T-helper 22 cell (primary cell): ENCODE results near the gene SAP25.
A peak's percentile ranks its signal among the peaks of the same experiment; 100 is the strongest.

Source experiments
- DNase-seq: peaks from one replicate; pipeline ENCODE4 v3.0.0-alpha.2; 2020; ENCODE audit warnings: low read depth

SAP25 gene

DNA sequence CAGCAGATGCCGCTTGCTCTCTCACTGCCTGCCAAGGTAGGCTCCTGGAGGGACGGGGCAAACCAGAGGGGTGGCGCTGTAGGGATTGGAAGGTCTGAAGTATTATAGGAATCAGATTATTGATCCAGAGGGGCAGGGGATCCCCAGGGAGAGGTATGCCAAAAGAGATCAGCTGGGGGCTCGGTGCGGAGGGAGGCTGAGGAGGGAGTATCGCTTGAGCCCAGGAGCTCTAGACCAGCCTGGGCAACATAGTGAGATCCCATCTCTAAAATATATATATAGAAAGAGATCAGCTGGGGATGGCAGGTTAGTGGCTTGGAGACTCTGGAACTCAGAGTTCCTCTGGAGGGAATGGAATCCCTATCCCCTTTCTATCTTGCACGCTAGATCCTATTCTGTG is 21.5 kb upstream of the SAP25 start:
- DNase-seq = no peak

DNA sequence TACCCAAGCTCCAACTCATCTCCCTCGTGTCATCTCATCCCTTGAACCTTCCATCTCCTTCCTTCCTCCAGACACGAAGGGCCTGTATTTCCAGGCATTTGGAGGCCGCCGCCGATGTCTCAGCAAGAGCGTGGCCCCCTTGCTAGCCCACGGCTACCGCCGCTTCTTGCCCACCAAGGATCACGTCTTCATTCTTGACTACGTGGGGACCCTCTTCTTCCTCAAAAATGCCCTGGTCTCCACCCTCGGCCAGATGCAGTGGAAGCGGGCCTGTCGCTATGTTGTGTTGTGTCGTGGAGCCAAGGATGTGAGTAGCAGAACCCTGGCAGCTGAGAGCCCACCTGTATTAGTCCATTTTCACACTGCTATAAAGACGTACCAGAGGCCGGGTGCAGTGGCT is 17.9 kb upstream of the SAP25 start:
- no peak for DNase-seq

DNA sequence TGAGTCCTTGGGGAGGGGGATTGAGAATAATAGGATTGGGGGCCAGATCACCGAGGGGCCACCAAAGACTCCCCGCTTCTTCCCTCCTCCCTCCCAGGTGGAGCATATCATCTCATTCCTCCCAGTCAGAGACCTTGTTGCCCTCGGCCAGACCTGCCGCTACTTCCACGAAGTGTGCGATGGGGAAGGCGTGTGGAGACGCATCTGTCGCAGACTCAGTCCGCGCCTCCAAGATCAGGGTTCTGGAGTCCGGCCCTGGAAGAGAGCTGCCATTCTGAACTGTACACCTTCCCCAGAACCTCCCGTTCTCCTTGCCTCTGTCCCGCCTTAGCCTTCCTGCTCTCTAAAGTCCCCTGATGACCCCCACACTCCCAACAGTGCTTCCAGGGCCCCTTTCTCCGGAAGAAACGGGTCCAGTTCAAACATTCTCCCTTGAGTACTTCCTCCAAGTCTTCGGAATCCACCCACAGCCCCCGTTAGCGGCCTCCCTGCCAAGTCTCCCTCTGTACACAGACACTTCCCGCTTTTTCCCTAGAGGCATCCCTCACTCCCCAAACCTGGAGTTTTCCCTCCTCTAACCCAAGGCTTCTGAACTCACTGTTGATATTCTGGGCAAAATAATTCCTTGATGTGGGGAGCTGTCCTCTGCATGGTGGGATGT is 16.5 kb upstream of the SAP25 start:
- no peak for DNase-seq

DNA sequence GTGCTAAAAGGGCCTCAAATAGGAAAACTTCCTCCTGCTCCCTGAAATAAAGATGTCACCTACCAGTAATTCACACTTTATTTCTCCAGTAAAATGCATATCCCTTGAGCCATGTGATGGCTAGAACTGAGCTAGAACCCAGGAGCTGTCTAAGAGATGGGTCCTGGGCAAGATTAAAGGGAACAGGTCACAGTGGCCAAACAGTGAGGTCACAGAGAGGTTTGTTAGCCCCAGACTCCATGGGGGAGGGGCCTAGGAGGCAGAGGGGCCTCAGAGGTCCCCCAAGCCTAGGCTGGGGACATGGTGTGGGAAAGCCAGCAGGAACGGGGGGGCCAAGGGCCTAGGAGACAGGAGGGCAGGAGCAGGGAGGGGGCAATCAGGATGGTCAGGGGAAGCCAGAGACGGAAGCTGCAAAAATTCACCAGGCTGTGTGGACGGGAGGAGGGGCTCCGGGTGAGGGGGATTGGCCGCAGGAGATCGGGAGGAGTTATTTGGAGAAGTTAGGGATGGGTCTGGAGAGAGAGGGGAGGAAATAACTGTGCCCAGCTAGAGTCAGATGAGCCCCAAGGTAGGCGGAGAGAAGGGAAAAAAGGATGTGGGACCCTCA is 15.7 kb upstream of the SAP25 start:
- DNase-seq = no peak

DNA sequence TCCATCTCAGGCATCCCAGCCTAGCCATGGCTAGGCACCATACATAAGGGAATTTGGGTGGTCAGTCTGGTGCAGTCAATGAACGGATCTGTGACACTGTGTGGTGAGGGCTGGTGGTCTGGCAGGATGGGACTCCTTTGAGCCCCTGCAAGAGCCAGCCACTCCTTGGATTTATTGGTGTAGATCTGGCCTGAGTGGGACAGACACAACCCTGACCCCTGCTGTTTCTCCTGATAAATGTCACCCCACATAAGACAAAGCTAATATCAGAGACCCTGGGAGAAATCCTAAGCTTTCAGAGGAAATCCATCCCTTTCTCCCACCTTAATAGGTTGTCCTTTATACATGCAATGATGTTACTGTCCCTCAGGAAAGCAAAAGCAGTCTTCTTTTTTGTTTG is 14.7 kb upstream of the SAP25 start:
- DNase-seq = no peak

DNA sequence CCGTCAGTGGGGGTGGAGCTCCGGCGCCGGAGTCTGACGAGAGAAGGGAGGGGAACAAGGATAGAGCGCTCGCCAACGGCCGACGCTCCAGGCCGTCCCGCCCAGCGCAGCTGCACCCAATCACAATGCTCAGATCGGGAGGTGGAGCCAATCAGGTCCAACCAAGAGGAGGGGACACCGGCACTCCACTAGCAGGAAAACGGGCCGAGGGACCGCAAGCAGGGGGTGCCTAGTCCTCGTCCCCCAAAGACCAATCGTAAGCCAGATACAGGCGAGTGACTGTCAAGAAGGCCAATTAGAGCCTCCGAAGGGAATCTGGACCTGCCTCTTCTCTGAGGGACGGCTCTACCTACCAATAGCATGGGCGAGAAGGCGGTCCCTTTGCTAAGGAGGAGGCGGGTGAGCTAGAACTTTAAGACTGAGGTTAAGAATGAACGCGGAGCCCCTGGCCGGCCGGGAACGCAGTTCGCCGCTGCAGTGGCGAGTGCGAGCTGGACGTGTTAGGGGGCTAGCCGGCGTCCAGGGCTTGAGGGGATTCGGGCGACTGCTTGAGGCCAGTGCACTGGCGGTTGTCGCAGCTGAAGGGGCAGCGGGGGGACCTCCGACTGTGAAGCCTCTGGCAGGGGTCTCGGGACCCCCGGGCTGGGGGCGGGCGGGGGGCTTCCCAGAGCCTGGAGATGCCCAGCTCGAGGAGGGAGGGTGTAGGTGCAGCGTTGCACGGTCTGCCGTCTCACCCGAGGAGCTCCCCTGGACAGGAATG is 12.7 kb upstream of the SAP25 start, which contains the start of gene FBXO24:
FBXO24 (plus strand) TSS at position 63 of the 760 bp plus-strand sequence; CDS start at position 361, 298 bp downstream.
- DNase-seq = peak; percentile 99

DNA sequence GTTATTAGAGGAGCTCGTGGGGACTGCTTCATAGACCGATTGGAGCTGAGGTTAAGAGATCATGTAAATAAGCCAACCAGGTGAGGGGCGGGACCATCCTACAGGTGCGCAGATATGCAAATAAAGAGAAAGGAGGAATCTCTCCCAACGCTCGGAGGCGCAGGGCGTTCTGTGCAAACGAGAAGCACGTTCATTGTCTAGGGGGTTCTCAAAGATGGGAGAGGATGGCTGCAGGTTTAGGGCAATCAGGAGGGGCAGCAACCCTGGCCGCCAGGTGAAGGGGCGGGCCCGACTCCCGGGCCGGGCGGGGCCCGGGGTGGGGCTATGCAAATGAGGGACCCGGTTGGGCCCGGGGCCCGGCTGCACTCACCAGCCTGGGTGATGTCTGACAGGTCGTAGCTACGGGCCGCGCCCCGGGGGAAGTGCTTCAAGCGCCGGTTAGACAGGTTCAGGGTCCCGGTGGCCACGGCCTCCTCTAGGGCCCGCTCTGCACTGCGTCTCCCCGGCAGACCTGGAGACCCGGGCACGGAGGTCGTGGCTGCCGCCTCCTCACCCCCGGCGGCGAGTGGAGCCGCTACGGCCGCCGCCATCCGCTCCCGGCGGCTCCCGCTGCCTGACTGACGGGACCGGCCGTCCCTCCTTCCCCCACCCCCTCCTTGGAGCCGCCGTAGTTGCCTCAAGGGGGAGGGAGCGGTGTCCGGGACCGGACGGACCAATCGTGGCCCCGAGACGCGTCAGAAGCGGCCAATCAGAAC is 12.0 kb upstream of the SAP25 start, which contains the start of gene LRCH4:
LRCH4 (minus strand) TSS at position 619 of the 755 bp plus-strand sequence; CDS start at position 590, 29 bp downstream.
- peak; percentile 56 for DNase-seq

DNA sequence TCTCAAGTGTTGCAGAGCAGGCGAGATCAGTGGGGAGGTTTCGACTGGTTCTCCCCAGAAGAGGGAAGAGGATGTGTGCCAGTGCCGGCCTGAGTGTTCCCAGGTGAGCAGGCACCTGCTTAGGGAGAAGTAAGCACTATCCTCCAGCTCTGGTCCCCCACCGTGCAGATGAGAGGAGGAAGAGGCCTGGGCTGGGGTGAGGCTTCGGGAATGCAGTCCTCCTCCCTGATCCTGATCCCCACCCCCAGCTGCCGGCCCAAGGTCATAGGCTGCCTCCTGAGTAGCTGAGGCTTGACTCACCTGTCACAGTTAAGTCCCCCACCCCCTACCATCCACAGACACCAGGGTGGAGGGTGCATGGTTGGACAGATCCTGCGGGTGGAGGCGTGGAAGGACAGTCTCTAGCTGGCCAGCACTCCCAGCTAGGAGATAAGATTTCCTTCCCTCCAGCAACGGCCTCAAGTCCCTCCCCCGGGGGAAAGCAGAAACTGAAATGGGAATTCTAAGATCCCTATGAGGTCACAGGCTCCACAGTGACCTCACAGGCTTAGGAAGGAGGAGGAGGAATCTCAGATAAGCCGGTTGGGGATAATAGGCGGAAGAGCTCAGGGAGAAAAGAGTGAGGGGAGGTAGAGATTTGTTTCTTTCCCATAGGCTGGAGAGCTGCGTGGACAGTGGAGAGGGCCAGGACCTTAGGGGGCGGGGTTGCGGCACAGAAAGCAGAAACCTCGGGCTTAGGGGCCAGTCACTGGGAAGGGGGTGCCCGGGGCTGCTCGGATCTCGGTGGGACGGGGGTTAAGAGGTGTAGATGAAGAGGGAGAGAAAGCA is 11.2 kb upstream of the SAP25 start:
- no peak for DNase-seq

DNA sequence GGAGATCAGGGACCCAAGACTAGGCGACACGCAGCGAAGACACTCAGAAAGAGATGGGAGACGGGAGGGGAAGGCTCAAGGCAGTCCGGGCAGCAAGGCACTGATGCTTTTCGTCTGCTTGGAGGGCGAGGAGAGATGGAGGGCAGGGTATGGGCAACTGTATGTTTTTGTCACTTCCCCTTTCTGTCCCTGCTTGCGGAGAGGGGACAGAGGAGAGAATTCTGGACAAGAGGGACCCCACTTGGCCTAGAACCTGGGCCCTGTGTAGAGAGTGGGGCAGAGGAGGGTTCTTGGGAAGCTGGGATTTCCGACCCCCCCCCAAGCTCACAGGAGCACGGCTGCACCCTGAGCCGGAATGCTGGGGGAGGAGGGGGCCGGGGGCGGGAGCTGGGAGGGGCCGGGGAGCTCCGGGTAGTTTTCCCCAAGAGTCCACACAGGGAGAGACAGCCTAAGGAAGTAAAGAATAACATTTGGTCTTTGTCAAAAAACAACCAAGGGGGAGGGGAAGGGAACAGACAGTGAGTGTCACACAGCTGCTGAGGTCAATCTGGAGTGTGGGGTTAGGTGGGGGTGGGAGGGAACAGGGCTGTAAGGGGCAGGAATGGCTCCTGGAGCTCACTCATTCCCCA is 10.5 kb upstream of the SAP25 start:
- DNase-seq = no peak

DNA sequence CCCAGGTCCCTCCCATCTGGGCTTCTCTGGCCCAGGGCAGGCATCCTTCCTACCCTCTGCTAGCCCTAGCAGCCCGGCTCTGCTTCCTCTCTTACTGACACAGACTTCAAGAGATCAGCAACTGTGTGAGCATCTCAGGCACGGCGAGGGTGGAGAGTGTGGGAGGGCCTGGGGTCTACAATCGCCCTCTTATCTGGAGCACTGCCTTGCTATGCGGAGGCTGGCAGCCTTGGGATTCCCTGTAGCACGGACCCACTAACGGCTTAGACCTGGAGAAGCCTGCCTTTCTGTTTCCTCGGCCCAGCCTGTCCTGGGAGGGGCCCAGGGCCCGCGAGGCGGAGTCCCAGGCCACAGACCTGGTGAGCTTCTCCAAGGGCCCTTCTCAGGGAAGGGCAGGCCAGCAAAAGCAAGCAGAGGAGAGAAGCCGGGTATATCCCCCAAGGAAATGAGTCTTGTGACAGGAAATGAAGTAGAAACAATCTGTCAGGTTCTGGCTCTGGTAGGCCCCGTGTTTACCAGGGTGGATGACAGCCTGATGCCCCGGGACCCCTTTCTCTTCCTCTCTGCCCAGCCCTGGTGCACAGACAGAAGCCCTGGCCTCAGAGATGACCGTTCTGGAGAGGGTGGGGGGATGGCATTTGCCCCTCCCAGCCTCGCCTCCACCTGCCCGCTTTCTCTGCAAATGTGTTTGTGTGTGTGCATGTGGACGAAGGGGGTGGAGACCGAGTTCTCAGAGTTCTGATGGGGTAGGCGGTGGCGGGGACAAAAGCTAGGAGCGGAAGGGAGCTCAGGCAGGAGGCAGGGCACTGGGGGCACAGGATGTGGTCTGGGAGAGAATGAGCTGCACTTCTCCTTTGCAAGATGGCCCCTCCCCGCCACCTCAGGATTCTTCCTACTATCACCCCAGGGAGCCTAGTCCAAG is 9.7 kb upstream of the SAP25 start:
- peak; percentile 46 for DNase-seq

DNA sequence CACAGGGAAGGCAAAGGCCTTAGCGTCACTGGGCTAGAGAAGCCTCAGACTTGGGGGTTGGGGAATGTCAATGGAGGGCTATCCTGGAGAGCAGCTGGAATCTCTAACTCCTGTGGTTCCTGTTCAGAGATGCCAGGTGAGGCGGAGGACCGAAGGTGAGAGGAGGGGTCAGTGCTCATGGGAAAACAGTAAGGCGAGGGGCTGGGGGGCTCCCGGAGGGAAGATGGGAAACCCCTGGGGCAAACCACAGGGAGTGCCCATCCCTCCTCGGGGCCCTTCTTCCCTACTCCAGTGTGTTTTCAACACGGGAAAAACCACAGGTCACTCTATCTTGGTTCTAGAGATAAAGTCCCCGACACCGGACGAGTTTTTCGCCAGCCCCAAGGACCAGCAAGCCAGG is 8.9 kb upstream of the SAP25 start:
- no peak for DNase-seq

DNA sequence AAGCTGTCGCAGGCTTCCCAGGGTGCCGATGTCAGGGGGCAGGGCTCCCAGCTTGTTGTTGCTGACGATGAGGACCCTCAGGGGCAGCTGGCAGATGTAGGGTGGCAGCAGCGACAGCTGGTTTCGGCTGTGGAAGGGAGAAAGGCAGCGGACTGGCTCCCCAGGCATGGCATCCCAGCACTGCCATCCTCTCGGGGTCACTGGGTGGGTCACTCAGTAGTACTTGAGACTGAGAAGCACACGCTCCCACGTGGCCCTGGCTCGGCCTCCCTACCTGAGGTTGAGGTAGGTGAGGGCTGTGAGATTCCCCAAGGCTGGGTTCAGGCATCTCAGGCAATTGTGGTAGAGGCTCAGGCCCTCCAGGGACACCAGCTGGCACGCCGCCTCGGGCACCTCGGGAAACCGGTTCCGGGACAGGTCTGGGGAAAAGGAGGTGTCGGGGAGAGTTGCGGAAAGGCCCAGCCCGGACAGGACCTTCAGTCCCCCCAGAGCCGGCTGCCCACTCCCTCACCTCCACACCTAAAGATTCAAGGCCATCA is 8.4 kb upstream of the SAP25 start:
- DNase-seq = no peak

DNA sequence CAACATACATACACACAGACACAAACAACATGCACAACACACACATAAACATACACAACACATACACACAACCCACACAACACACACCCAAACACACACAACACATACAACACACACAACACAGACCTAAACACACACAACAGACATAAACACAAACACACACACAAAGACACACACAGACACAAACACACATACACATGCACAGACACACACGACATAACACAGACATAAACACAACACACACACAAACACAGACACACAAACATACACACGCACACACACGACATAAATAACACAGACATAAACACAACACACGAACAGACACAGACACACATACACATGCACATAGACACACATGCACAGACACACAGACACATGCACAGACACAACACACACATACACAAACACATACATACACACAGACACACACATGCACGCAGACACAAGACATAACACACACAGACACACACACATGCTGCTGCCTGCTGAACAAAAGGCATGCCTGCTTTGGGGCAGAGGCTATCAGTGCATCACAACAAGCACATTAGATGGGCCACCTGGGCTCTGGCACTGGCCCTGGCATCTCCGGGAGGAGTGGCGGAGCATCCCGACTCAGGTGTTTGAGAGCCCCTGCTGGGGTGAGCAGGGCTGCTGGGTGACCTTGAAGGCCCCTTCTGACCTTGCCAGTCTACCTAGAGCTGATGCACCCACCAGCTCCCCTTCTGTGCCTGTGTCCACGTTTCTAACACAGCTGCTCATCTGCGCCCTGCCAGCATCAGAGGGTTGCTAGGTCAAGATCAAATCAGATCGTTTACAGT is 7.0 kb upstream of the SAP25 start:
- DNase-seq = no peak

DNA sequence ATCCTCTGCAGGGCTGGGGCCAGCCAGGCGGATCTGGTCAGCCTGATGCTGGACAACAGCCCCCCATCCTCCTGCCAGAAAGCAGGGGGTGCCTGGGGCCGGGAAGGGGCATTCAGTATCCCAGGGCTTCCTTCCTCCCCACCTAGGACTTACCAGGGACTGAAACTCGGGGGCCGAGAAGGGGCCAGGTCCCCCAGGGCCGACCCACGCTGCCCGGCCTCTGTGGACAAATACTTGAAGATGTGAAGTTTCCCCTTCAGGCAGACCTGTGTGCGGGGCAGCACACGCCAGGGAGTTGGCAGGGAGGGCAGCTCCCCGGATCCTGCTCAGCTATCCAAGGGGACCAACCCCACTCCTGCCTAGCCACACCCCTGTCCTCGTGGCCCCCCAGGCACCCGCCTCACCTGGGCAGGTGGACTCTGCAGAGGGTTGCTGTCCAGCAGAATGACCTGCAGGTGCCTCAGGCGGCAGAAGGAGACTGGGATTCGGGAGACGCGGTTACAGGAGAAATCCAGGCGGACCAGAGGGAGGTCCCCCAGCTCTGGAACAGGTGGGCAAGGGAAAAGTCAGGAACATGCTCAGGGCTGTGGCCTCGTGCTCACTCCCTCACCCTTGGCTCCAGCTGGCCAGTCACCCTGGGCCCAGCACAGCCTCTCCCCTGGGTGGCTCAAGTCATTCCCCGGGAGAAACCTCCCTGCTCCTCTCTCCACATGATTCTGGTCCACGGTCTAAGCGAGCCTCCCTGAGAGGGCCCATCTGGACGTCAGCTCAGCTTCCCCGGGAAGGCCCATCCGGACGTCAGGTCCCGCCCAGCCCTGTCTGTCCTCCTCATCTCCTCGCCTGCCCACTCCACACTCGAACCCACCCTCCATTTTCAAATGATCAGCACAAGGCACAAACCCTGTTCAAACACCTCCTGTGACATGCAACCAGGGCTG is 4.8 kb upstream of the SAP25 start:
- no peak for DNase-seq

DNA sequence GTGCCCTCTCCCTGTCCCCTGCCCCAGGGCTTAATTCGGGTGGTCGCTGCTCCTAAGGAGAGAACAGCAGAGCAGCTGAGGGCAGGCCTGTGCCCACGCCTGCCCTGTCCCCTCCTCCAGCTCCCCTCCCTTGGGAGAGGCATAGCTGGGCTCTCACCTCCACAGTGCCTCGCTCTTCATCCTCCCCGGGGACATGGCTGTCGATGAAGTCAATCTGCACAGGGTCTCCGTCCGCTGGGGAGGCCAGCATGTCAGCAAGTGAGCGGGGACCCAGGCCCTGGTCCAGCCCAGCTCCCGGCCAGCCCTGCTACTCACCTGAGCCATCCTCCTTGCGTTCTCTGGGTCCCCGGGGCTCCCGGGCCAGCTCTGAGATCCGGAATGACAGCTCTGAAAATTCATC is 3.8 kb upstream of the SAP25 start:
- DNase-seq = no peak

DNA sequence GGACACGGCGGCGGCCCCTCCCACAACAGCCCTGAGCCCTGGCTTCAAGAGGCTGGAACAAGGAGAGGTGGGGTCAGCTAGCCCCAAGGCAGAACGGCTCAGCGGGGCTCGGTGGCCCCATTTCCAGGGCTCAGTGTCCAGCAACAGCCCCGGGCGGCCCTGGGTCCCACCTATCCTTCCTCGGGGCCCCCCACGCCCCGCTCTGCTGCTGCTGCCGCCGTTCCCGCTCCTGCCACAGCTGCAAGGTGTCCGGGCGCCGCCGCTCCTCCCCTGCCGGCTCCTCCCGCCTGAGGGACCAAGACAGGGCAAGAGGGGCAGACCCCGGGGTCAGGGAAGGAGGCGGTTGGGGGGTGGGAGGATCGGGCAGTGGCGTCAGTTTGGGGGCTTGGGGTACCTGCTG is 3.4 kb upstream of the SAP25 start:
- no peak for DNase-seq

DNA sequence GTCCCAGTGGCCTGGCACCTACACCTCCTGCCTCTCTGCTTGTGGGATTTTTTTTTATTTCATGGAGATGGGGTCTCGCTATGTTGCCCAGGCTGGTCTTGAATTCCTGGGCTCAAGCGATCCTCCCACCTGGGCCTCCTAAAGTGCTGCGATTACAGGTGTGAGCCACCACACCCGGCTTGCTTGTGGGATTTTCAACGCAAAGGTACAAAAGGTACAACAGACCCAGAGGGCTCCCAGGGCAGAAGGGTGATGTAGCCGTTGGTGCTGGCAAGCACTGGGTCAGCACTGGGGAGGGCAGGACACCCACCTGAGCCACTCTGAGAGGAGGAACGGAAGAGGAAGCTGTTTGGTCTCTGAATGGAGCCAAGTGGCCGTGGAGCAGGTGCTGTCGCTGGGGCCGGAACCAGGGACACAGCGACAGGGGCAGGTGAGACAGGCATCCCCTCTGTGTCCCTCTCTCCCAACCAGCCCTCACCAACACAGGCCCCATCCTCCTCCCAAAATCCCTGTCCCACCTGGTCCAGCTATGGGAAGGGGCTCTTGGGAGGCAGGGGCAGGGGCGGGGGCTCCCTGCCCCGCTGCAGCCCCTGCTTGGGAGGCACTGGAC is 2.8 kb upstream of the SAP25 start:
- no peak for DNase-seq
